ENCODE results near the gene SPATA31C1.

SPATA31C1 gene

DNA sequence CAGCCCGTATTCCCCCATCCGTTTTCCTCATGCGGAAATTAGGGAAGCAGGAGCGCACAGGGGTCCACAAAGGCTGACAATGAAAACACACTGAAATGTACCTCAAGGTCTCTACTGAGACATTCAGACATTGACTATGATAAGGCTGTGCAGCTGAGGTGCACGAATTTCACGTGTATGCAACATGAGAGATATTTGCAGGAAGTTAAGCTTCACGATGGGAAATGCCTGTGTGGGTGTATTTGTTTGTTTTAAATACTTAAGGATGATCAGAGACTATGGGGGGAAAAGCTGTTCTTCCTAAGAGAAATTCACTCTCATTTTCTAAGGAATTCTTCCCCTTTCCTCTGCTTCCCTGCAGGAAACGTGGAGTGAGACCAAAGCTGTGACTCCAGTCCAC lies 37.6 kb upstream of the SPATA31C1 start:
- H3K36me3 ChIP-seq (ENCODE audit: control insufficient read depth, insufficient read depth, low read length) = no peaks in the 10 kb centered on the region
- no peaks in the 10 kb centered on the region for H3K4me1 ChIP-seq (ENCODE audit: control insufficient read depth, insufficient read depth, low read length)
- no peaks in the 10 kb centered on the region for H3K9me3 ChIP-seq (ENCODE audit: control insufficient read depth, low read length)
- H3K9ac ChIP-seq (ENCODE audit: low read length) = no peak overlapping the region
- no peaks in the 10 kb centered on the region for H3K27me3 ChIP-seq (ENCODE audit: control insufficient read depth, insufficient read depth, low read length)
- no peak overlapping the region for H3K4me3 ChIP-seq (ENCODE audit: low read length)

- Histone ChIP-seq H3K9ac (ENCODE audit: low read length) (no peak overlapping the region), H3K36me3 (ENCODE audit: control insufficient read depth, insufficient read depth, low read length) (no peaks in the 10 kb centered on the region), H3K4me3 (ENCODE audit: low read length) (no peak overlapping the region), H3K4me1 (ENCODE audit: control insufficient read depth, insufficient read depth, low read length) (no peaks in the 10 kb centered on the region), H3K27me3 (ENCODE audit: control insufficient read depth, insufficient read depth, low read length) (no peaks in the 10 kb centered on the region), H3K9me3 (ENCODE audit: control insufficient read depth, low read length) (no peaks in the 10 kb centered on the region)
Observed at GRCh38 chr9:87880683-87881082, 37.1 kb upstream of the SPATA31C1 start.

DNA sequence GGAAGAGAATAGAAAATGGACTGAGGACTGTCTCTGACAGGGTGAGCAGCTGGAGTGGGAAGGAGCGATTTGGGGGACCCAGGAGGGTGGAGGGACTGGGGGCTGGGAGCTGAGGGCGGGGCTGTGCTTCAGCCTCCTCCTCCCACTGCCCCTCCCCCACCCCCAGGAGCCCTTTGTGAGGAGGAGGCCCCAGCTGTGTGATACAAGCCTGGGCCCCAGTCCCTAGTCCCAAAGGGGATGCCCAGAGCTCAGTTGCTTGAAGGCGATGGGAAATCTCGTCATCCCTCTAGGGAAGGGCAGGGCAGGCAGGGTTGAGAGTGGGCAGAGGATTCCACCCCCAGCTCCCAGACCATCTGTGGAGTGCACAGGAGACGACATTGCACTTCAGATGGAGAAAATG lies 35.1 kb upstream of the SPATA31C1 start, which contains the start of gene SPATA31E1:
Gene SPATA31E1 (plus strand): TSS at position 251 of the 400 bp plus-strand sequence. CDS start 15 bp downstream, at position 266.
- Histone ChIP-seq H3K4me1 (ENCODE audit: control insufficient read depth, insufficient read depth, low read length) (no peaks in the 10 kb centered on the region), H3K9ac (ENCODE audit: low read length) (no peak within 1 kb of the TSS), H3K9me3 (ENCODE audit: control insufficient read depth, low read length) (no peaks in the 10 kb centered on the region), H3K36me3 (ENCODE audit: control insufficient read depth, insufficient read depth, low read length) (no peaks in the 10 kb centered on the region), H3K27me3 (ENCODE audit: control insufficient read depth, insufficient read depth, low read length) (peaks cover 5% of the 10 kb centered on the region), H3K4me3 (ENCODE audit: low read length) (no peak within 1 kb of the TSS)

GRCh38 chr9:87883274-87883673 lies 34.5 kb upstream of the SPATA31C1 start:
- Histone ChIP-seq H3K4me1 (ENCODE audit: control insufficient read depth, insufficient read depth, low read length) (no peaks in the 10 kb centered on the region), H3K4me3 (ENCODE audit: low read length) (no peak overlapping the region), H3K9ac (ENCODE audit: low read length) (no peak overlapping the region), H3K27me3 (ENCODE audit: control insufficient read depth, insufficient read depth, low read length) (peaks cover 5% of the 10 kb centered on the region), H3K36me3 (ENCODE audit: control insufficient read depth, insufficient read depth, low read length) (no peaks in the 10 kb centered on the region), H3K9me3 (ENCODE audit: control insufficient read depth, low read length) (no peaks in the 10 kb centered on the region)

DNA sequence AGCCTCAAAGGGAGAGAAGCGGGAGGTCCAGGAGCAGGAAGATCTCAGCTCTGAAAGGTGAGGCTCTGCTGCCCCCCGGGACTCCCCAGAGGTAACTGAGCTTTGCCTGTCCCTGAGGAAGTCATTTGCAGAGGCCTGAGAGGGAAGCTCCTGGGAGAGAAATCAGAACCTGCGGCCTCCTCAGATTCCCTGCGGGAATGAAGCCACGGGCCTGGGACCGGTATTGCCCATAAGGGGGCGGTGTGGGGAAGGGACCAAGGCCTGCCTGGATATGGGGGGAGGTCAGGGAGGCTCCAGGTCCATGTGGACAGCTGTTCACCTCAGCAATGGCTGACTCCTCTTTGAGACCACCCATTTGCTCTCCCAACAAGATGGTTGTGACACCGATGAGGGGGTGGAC lies 33.8 kb upstream of the SPATA31C1 start:
- Histone ChIP-seq H3K36me3 (ENCODE audit: control insufficient read depth, insufficient read depth, low read length) (no peaks in the 10 kb centered on the region), H3K4me1 (ENCODE audit: control insufficient read depth, insufficient read depth, low read length) (no peaks in the 10 kb centered on the region), H3K27me3 (ENCODE audit: control insufficient read depth, insufficient read depth, low read length) (peaks cover 5% of the 10 kb centered on the region), H3K9me3 (ENCODE audit: control insufficient read depth, low read length) (no peaks in the 10 kb centered on the region), H3K9ac (ENCODE audit: low read length) (no peak overlapping the region), H3K4me3 (ENCODE audit: low read length) (no peak overlapping the region)

- H3K4me1 ChIP-seq (ENCODE audit: control insufficient read depth, insufficient read depth, low read length) = no peaks in the 10 kb centered on the region
- no peaks in the 10 kb centered on the region for H3K36me3 ChIP-seq (ENCODE audit: control insufficient read depth, insufficient read depth, low read length)
- H3K4me3 ChIP-seq (ENCODE audit: low read length) = no peak overlapping the region
- H3K9ac ChIP-seq (ENCODE audit: low read length) = no peak overlapping the region
- H3K27me3 ChIP-seq (ENCODE audit: control insufficient read depth, insufficient read depth, low read length) = peaks cover 5% of the 10 kb centered on the region
- H3K9me3 ChIP-seq (ENCODE audit: control insufficient read depth, low read length) = no peaks in the 10 kb centered on the region
Observed at GRCh38 chr9:87884578-87885459, 32.9 kb upstream of the SPATA31C1 start.

- Histone ChIP-seq H3K27me3 (ENCODE audit: control insufficient read depth, insufficient read depth, low read length) (peaks cover 5% of the 10 kb centered on the region), H3K36me3 (ENCODE audit: control insufficient read depth, insufficient read depth, low read length) (no peaks in the 10 kb centered on the region), H3K9ac (ENCODE audit: low read length) (no peak overlapping the region), H3K9me3 (ENCODE audit: control insufficient read depth, low read length) (no peaks in the 10 kb centered on the region), H3K4me1 (ENCODE audit: control insufficient read depth, insufficient read depth, low read length) (no peaks in the 10 kb centered on the region), H3K4me3 (ENCODE audit: low read length) (no peak overlapping the region)
Observed at GRCh38 chr9:87885484-87886189, 32.1 kb upstream of the SPATA31C1 start.

DNA sequence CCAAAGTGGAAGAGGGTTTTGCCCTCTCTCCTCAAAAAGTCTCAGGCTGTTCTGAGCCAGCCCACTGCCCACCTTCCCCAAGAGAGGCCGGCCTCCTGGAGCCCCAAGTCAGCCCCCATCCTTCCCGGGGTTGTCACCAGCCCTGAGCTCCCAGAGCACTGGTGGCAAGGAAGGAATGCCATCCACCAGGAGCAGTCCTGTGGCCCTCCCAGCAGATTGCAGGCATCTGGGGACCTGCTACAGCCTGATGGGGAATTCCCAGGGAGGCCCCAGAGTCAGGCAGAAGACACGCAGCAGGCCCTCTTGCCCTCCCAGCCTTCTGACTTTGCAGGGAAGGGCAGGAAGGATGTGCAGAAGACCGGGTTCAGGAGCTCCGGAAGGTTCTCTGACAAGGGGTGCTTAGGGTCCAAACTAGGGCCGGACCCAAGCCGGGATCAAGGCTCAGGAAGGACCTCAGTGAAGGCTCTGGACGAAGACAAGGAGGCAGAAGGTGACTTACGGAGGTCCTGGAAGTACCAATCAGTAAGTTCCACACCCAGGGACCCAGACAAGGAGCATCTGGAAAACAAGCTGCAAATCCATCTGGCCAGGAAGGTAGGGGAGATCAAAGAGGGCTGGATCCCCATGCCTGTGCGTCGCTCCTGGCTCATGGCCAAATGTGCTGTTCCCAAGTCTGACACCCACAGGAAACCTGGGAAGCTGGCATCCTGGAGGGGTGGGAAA lies 31.4 kb upstream of the SPATA31C1 start:
- Histone ChIP-seq H3K9me3 (ENCODE audit: control insufficient read depth, low read length) (no peaks in the 10 kb centered on the region), H3K4me3 (ENCODE audit: low read length) (no peak overlapping the region), H3K9ac (ENCODE audit: low read length) (no peak overlapping the region), H3K36me3 (ENCODE audit: control insufficient read depth, insufficient read depth, low read length) (no peaks in the 10 kb centered on the region), H3K4me1 (ENCODE audit: control insufficient read depth, insufficient read depth, low read length) (no peaks in the 10 kb centered on the region), H3K27me3 (ENCODE audit: control insufficient read depth, insufficient read depth, low read length) (peaks cover 5% of the 10 kb centered on the region)

DNA sequence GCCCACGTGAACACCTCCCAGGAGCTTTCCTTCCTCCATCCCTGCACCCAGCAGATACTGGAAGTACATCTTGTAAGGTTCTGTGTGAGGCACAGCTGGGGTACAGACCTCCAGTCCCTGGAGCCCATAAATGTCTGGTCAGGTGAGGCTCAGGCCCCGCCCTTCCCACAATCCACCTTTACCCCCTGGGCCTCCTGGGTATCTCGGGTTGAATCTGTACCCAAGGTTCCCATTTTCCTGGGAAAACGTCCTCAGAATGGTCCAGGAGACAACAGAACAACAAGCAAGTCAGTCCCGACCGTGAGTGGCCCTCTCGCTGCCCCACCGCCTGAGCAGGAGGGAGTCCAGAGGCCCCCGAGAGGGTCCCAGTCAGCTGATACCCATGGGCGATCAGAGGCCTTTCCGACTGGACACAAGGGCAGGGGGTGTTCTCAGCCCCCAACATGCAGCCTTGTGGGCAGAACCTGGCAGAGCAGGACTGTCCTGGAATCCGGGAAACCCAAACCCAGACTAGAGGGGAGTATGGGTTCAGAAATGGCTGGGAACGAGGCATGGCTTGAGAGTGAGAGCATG lies 30.7 kb upstream of the SPATA31C1 start:
- H3K4me3 ChIP-seq (ENCODE audit: low read length) = no peak overlapping the region
- H3K4me1 ChIP-seq (ENCODE audit: control insufficient read depth, insufficient read depth, low read length) = no peaks in the 10 kb centered on the region
- H3K9ac ChIP-seq (ENCODE audit: low read length) = no peak overlapping the region
- H3K27me3 ChIP-seq (ENCODE audit: control insufficient read depth, insufficient read depth, low read length) = peaks cover 5% of the 10 kb centered on the region
- H3K9me3 ChIP-seq (ENCODE audit: control insufficient read depth, low read length) = no peaks in the 10 kb centered on the region
- no peaks in the 10 kb centered on the region for H3K36me3 ChIP-seq (ENCODE audit: control insufficient read depth, insufficient read depth, low read length)

DNA sequence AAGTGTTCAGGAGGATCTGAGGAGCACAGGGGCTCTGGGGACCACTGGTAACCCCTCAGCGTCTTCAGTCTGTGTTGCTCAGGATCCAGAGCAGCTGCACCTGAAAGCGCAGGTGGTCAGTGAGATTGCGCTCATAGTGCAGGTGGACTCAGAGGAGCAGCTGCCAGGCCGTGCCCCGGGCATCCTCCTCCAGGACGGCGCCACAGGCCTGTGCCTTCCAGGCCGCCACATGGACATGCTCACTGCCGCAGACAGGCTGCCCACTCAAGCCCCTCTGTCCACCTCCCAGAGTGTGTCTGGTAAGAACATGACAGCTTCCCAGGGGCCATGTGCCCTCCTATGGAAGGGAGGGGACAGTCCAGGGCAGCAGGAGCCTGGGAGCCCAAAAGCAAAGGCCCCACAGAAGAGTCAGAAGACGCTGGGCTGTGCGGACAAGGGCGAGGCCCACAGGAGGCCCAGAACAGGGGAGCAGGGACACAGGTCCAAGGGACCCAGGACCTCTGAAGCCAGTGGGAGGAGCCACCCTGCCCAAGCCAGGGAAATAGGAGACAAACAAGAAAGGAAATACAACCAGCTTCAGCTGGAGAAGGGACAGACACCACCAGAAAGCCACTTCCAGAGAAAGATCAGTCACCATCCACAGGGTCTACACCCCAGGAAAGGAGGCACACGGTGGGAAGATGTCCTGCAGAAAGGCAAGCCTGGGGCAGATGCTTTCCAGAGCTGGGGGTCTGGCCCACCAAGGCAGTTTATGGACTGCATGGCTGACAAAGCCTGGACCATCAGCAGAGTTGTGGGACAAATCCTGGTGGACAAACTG lies 29.9 kb upstream of the SPATA31C1 start:
- no peaks in the 10 kb centered on the region for H3K4me1 ChIP-seq (ENCODE audit: control insufficient read depth, insufficient read depth, low read length)
- H3K4me3 ChIP-seq (ENCODE audit: low read length) = no peak overlapping the region
- no peaks in the 10 kb centered on the region for H3K36me3 ChIP-seq (ENCODE audit: control insufficient read depth, insufficient read depth, low read length)
- peaks cover 5% of the 10 kb centered on the region for H3K27me3 ChIP-seq (ENCODE audit: control insufficient read depth, insufficient read depth, low read length)
- H3K9me3 ChIP-seq (ENCODE audit: control insufficient read depth, low read length) = no peaks in the 10 kb centered on the region
- H3K9ac ChIP-seq (ENCODE audit: low read length) = no peak overlapping the region

DNA sequence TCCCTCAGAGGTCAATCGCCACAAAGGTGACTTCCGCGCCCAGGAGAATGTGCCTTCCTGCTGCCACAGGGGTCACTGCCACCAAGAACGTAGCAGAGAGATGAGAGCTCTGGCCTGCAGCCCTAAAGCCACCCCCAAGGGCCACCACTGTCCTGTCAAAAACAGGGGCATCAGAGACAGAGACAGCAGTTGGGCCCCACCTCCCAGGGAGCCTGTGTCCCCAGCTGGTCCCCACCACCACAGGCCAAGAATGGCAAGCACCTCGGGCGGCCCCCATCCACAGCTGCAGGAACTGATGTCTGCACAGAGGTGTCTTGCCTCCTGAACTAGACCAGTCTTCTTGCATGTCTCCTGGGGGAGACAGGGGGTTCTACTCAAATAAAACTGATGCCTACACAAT lies 29.3 kb upstream of the SPATA31C1 start:
- no peaks in the 10 kb centered on the region for H3K9me3 ChIP-seq (ENCODE audit: control insufficient read depth, low read length)
- peaks cover 5% of the 10 kb centered on the region for H3K27me3 ChIP-seq (ENCODE audit: control insufficient read depth, insufficient read depth, low read length)
- H3K4me1 ChIP-seq (ENCODE audit: control insufficient read depth, insufficient read depth, low read length) = no peaks in the 10 kb centered on the region
- H3K4me3 ChIP-seq (ENCODE audit: low read length) = no peak overlapping the region
- H3K36me3 ChIP-seq (ENCODE audit: control insufficient read depth, insufficient read depth, low read length) = no peaks in the 10 kb centered on the region
- H3K9ac ChIP-seq (ENCODE audit: low read length) = no peak overlapping the region
